NCI-H1694 (cell line): ENCODE results near the gene WDR12.
A peak's percentile ranks its signal among the peaks of the same experiment; 100 is the strongest.
"Not testable (repeated sequence)": the region's sequence is repeated elsewhere in the genome, so short reads cannot be mapped to it uniquely, and the experiment has no call there.

Source experiments
- DNase-seq: peaks from one replicate; lab custom pipeline; 2025; lab: John Stamatoyannopoulos, UW

The WDR12 gene

GRCh38 chr2:202883987-202884675 is 27.3 kb downstream of the WDR12 start:
- DNase-seq = no peak

DNA sequence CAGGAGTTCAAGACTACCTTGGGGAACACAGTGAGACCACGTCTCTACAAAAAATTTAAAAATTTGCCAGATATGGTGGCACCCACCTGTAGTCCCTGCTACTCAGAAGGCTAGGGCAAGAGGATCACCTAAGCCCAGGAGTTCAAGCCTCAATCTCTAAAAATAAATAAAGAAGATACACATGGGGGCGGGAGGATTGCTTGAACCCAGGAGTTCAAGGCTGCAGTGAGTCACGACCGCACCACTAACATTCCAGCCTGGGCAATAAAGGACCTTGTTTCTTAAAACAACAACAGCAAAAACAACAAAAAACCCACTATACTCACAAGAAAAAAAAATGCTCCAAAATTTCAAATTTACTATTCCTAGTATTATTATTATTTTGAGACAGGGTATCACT is 29.9 kb downstream of the WDR12 start:
- no peak for DNase-seq

GRCh38 chr2:202877699-202878098 is 33.8 kb downstream of the WDR12 start:
- no peak for DNase-seq

DNA sequence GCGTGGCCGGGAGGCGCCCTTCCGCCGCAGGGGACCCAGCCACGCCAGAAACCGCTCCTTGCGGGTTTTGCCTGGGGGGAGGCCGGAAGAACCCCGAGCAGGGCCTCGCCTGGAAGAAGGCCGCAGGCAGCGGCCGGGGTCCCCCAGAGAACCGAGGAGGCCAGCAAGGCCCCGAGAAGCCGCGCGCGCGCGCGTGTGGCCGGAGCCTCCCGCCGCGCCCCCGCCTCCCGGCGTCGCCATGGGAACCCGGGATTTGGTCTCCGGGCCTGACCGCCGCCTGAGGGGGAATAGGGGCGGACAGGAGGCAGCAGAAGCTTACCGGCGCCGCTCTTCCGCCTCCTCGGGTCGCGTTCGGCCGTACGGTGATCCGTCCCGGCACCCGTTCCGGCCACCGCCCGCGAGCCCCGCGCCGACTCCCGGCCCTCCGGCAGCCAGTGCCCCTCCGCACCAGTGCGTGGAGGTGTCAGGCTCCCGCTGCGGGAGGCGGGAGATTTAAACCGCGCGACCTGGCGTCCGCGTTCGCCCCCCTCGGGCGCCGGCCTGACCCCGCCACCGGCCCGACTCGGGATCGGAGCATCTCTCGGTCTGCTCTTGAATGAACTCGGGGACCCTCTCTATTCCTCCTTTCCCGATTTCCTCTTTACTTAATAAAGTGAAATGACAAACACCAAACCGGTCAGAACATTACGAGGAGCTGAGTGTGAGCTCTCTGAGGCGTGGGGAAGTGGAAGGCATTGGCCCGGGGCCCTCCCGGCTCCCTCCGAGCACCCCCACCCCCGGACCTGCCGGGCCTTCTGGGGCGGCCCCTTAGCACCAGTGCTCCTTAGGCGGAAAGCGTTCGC is 40.0 kb downstream of the WDR12 start, which contains the start of gene ICA1L:
Gene ICA1L (minus strand): TSS at position 467 of the 842 bp plus-strand sequence. CDS start 42,757 bp downstream, outside the sequence.
- no peak for DNase-seq

- peak; percentile 52 for DNase-seq
These were observed 40.8 kb downstream of the WDR12 start for GRCh38 chr2:202870431-202871299.

GRCh38 chr2:202861987-202862386 is 49.5 kb downstream of the WDR12 start:
- no peak for DNase-seq

GRCh38 chr2:202858601-202859000 is 52.9 kb downstream of the WDR12 start:
- no peak for DNase-seq

- not testable (repeated sequence) for DNase-seq
These were observed 62.1 kb downstream of the WDR12 start for GRCh38 chr2:202849343-202849742.

- DNase-seq = no peak
These were observed 62.7 kb downstream of the WDR12 start for GRCh38 chr2:202848813-202849212.

DNA sequence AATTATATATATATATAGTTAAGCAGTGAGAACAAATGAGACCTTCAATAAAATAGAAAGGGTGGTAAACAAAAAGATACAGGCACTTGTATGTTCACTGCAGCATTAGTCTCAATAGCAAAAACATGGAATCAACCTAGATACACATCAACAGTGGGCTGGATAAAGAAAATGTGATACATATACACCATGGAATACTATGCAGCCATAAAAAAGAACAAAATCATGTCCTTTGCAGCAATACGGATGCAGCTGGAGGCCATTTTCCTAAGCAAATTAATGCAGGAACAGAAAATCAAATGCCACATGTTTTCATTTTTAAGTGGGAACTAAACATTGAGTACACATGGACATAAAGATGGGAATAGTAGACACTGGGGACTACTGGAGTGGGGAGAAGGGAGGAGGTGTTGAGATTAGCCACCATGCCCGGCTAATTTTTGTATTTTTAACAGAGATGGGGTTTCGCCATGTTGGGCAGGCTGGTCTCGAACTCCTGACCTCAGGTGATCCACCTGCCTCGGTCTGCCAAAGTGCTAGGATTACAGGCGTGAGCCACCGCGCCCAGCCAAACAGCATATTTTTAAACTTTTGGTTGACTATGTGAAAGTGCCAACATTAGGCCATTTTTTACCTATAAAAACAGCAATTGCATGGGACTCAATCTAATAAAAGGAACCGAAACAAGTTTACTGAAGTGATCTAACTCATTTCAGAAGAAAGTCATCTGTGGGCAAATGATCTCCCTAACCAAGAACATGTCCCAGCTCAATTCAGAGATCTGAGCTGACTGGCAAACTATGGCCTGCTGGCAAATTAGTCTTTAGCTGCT is 63.6 kb downstream of the WDR12 start:
- DNase-seq = no peak

GRCh38 chr2:202844656-202845055 is 66.8 kb downstream of the WDR12 start:
- DNase-seq = no peak

DNA sequence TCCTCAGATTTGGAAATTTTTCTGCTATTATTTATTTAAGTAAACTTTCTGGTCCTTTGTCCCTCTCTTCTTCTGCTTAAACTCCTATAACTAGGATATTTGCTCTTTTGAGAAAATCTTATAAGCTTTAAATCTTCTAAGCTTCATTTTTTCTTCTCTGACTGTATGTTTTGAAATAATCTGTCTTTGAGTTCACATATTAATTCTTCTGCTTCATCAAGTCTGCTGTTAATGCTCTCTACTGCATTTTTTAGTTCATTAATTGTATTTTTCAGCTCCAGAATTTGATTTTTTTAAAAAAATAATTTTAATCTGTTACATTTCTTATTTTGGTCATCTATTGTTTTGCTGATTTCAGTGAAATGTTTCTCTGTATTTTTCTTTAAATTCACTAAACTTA is 68.8 kb downstream of the WDR12 start:
- no peak for DNase-seq

- DNase-seq = no peak
These were observed 70.2 kb downstream of the WDR12 start for GRCh38 chr2:202841090-202841867.

GRCh38 chr2:202831242-202832220 is 79.9 kb downstream of the WDR12 start:
- DNase-seq = peak; percentile 48

GRCh38 chr2:202824901-202825300 is 86.6 kb downstream of the WDR12 start:
- DNase-seq = no peak
